ENCODE measurements around the gene CHI3L1.

CHI3L1 gene

DNA sequence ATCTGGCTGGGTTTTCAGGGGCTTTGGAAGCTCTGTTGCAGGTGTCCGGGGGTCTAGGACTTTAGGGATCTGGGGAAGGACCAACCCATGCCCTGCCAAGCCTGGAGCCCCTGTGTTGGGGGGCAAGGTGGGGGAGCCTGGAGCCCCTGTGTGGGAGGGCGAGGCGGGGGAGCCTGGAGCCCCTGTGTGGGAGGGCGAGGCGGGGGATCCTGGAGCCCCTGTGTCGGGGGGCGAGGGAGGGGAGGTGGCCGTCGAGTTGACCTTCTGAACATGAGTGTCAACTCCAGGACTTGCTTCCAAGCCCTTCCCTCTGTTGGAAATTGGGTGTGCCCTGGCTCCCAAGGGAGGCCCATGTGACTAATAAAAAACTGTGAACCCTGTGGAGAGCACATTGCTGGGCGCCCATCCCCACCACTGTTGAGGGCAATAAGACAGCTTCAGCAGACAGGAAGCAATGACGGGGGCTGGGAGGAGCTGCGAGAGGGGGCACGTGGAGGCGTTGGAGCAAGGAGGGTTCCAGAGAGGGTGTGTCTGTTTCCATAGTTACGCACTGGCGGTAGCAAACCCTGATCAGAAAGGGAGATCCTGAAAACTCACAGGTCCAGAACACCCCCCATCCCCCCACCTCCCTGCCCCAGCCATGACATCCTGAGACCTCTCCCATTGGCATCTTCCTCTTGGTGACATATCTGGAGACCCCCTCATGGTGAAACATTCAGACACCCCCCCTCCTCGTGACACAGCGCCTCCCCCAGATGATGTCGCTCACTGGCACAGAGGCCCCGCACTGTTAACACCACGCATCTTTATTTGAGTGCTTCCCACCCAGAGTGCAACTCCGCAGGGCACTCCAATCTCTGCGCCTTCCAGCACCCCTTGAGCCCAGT, 19.2 kb downstream of the CHI3L1 start:
- no peak for DNase-seq

DNA sequence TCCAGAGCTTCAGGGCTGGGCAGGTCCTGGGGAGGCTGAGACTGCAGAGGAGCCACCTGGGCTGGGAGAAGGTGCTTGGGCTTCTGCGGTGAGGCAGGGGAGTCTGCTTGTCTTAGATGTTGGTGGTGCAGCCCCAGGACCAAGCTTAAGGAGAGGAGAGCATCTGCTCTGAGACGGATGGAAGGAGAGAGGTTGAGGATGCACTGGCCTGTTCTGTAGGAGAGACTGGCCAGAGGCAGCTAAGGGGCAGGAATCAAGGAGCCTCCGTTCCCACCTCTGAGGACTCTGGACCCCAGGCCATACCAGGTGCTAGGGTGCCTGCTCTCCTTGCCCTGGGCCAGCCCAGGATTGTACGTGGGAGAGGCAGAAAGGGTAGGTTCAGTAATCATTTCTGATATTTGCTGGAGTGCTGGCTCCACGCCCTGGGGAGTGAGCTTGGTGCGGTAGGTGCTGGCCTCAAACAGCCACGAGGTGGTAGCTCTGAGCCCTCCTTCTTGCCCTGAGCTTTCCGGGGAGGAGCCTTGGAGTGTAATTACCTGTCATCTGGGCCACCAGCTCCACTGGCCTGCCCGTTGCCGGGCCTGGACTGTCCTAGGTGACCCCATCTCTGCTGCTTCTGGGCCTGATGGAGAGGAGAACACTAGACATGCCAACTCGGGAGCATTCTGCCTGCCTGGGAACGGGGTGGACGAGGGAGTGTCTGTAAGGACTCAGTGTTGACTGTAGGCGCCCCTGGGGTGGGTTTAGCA, 20.1 kb downstream of the CHI3L1 start:
- DNase-seq: no peak

GRCh38 chr1:203165800-203166161, 20.7 kb downstream of the CHI3L1 start:
- DNase-seq: no peak

GRCh38 chr1:203165101-203165799, 21.3 kb downstream of the CHI3L1 start:
- no peak for DNase-seq

DNA sequence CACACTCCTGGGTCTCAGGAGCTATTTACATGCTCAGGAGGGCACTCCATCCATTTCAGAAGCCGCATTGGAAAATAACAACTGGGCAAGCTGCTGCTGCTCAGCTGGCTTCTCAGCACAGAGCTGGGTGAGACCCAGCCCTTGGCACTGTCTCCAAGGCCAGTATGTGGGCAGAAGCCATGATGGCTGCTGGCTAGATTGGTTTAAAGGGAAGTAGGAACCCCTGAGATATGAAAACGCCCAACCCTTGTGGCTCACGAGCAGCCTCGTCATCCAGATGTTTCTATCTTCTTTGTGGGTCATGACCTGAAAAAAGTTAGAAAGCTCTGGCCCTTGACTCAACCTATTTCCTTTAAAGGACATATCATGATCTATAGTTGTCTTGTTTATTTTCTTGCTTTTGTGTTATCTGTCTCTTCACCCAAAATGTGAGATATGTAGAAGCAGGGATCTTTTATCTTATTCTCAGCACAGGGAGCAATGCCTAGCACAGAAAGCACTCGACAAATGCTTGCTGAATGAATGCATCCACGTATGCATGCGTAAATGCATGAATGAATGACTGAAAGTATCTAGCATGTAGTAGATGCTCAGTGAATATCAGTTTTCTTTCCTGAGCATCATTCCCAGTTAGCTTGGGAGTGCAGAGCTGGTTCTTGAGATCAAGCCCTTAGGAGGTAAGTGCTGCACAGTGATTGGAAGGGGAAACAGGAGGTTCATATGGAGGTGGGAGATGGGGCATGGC, 22.4 kb downstream of the CHI3L1 start:
- peak in 1 of 2 donors; percentile 38 for DNase-seq

- DNase-seq: no peak
Measured at GRCh38 chr1:203162403-203162802, 24.1 kb downstream of the CHI3L1 start.

DNA sequence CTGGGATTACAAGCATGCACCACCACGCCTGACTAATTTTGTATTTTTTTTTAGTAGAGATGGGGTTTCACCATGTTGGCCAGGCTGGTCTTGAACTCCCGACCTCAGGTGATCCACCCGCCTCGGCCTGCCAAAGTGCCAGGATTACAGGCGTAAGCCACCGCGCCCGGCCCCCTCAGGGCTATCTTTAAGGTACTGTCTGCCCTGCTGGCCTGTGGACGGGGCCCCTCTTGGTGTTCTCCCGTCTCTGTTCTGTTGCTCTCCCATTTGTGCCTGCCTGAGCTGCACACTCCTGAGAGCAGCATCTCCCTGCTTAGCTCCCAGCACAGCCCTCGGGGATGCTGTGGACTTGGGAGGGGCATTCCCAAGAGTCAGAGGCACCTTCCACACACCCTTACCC, 24.8 kb downstream of the CHI3L1 start:
- DNase-seq: no peak

- no peak for DNase-seq
Measured at GRCh38 chr1:203161175-203161574, 25.3 kb downstream of the CHI3L1 start.

GRCh38 chr1:203159844-203160243, 26.7 kb downstream of the CHI3L1 start:
- no peak for DNase-seq

GRCh38 chr1:203158960-203159665, 27.4 kb downstream of the CHI3L1 start:
- no peak for DNase-seq

- no peak for DNase-seq
Measured at GRCh38 chr1:203158423-203158822, 28.1 kb downstream of the CHI3L1 start.

DNA sequence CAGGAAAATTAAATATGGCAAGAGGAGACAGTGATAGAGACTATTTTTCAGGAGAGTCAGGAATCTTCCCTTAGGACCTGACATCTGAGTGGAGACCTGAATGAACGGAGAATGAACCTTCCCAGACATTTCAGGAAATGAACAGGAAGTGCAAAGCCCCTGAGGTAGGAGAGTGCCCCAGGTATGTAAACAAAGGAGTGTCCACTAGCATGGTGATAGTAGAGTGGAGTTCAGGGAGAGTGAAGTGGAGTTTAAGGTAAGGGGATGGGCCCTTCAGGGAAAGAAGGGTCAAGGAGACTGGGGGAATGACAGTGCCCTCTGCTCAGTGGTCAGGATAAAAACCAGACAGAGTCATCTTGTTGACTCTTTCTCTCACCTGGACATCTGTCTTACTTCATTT, 30.2 kb downstream of the CHI3L1 start:
- DNase-seq: no peak

GRCh38 chr1:203153989-203154821, 32.3 kb downstream of the CHI3L1 start:
- DNase-seq: no peak

DNA sequence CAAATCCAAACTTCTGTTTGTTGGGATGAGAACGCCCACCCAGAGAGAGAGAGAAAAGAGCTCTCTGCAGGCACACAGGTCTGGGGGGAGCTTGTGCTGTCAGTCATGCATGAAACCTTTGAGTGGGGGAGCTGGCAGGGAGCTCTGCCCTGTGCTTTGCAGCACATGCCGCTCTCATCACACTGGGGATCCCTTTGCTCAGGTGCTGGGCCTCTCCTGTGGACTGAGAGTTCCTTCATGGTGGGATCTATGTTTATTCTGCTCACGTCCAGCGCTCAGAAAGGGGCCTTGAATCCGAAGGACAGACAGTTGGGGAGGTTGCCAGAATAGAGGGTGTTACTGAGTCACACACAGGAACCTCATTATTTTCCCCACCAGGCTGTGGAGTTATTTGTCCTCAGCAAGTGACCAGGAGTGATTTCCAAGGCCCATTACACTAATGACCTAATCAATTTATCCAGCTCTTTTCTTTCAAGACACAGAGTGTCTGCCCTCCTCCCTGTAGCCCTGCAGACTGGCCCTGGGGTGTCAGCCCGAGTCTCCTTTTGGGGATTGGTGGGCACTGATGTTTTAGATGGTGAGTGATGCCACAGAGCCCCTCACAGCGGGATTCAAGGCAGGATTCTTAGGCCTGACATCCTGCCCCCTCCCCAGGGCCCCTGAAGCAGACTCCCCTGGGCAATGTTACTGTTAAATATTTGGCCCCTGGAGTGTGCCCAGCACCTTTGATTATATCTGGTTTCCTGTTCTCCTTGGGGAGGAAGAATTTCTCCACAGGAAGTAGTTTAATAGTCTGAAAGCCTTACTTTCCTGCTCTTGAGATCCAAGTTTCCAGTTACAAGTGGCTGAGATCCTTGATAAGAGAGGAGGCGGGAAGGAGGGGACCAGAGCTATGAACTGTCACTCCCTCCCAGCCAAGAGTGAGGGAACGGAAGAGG, 33.2 kb downstream of the CHI3L1 start:
- peak; percentile 44 to 52 for DNase-seq

DNA sequence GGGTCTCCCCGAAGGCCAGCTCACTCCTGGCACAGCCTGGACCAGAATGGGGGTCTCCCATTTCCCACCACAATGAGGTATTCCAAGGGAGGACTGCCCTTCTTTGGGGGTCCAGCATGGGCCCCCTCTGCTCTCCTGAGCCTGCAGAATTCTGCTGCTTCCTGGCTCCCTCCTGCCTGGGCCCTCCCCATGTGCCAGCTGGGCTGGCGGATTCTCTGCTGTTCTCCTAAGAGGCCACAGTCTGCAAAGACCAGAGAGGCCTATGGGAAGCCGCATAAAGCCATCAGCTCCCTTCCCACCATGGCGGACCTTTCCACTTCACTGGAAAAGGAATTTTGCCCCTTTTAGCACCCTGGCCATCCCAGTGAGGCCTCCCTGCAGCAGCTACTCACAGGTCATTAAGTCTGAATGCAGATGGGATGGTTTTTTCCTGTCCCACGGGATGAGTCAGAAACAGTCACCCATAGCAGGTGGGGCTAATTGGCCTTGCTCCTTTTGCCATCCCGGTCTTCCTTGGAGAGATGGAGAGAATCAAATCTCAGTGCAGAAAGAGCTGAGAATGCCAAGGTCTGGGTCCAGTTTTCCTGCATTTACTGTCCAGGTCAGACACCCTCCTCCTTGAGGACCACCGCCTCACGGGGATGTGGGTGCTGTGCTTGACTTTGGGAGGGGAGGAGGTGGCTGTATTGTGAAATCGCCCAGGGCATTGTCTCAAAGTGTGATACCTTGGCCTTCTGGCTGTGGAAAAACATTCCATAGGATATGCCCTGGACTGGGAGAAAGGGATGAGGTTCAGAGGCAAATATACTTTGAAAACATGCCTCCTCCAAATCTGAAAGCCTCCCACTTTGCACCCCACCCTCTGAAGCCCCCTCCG, 34.1 kb downstream of the CHI3L1 start:
- DNase-seq: no peak

DNA sequence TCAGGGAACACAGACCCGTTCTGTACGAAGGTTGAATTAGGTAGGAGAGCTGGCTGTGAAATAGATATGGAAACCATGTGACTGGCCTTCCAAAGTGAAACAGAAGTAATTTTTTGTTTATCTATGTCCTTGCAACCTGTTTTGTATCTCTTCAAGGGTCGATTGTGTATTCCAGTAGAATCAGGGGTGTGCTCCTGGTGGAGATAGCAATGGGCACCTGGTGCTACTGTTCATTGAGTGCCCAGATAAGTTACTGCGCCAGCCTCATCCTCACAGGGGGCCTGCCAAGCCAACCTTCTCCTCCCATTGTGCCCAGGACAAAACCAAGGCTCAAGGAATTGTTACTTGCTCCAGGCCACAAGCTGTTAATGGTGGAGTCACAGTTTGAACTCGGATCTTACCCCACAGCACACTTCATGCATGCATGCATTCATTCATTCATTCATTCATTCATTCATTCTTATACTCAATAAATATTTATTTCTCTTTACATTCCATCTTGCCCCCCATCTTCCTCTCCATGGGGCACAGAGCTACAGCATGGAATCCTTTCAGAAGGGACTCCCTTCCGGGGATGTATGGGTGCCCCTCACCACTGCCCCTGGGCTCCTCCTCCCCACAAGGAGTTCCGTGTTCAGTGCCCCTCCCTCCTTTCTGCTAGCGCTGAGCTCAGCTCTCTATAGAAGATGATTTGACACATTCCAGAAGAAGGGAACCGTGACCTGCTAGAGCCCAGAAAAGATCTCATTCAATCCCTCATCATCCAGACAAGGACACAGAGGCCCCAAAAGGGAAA, 34.9 kb downstream of the CHI3L1 start:
- no peak for DNase-seq

- no peak for DNase-seq
Measured at GRCh38 chr1:203150511-203151297, 35.8 kb downstream of the CHI3L1 start.
